ENCODE results near the gene APBA2.

Gene APBA2

GRCh38 chr15:28936081-28936480 is 50.3 kb downstream of the APBA2 start:
- no peak for DNase-seq (ENCODE audit: low spot score)

DNA sequence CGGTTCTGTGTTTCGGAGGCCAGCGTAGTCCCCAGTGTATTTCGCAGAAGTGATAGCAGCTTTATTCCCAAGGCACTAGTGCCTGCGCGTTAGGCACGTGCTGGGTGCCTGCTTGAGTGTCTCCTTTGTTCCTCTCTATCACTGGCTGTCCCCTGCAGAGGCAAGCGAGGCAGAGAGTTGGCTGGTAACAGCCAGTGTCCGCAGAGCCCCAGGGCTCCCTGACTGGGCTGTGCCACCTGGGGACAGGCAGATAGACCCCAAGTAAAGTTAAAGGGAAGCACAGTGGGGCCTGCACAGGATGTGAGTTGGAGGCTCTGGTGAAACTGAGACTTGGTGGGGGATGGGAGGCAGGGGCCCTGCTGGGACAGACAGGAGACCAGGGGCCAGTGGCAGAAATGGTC is 50.7 kb downstream of the APBA2 start:
- no peak for DNase-seq (ENCODE audit: low spot score)

- no peak for DNase-seq (ENCODE audit: low spot score)
Observed at GRCh38 chr15:28937271-28937670, 51.5 kb downstream of the APBA2 start.

DNA sequence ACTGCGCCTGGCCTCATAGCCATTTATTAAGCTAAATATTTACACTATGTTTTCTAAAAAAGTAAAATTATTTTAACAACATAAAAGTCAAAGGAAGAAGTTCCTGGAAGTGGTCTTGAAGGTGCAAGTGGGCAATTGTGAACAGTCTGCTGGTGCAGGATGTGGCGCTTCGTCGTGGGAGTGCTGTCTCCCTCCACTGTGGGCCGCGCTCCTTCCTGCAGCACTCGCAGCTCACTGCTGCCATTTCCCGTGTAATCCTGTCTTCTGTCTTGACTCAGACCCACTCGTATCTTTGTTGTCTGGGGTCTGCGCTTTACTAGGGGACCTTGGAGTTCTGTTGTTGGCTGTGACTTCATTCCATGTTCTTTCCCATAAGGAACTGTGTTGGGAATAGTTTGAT is 56.3 kb downstream of the APBA2 start:
- no peak for DNase-seq (ENCODE audit: low spot score)

GRCh38 chr15:28942571-28942970 is 56.8 kb downstream of the APBA2 start:
- no peak for DNase-seq (ENCODE audit: low spot score)

DNA sequence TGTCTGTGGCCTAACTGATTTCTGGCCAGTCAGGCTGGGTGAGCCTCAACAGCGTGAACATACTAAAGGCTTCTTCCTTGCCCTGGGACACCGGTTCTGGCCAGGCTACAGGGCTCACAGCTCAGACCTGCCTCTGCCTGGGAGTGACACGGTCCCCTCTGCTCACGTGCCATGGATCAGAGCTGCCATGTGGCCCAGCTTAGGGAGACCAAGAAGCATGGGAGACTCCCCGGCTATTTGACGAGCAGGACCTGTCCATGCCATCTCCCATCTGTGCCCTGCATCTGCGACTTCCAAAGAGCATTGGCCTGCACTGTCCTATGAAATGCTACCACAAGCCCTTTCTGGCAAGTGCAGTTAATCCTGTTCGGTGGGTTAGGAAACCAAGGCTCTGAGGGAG is 57.4 kb downstream of the APBA2 start:
- DNase-seq (ENCODE audit: low spot score), result no peak

DNA sequence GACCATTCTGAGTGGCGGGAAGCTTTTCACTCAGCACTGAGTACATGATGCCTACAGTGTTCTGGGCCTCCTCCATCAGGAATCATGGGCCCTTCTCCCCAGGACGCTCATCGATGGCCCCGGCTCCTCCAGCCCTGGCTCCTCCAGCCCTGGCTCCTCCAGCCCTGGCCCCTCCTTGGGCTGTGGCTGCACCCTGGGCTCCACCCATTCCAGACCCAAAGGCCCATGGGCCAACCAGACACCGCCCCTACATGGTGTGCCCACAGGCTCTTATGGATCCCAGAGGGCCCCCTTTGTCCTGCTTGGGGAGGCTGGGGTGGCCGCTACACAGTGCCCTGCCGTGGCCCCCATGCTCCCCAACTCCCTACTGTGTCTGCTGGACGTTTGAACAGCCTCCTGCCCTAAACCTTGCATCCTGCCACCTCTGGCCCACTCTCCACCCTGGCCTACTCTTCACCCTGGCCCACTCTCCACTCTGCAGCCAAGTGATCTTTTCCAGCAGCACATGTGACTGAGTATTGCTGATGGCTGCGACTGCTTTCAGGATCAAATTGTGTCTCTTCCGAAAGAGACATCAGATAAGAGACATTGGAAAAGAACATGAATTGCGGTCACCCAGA is 57.9 kb downstream of the APBA2 start:
- DNase-seq (ENCODE audit: low spot score), result no peak

- no peak for DNase-seq (ENCODE audit: low spot score)
Observed at GRCh38 chr15:28944286-28944685, 58.5 kb downstream of the APBA2 start.

- DNase-seq (ENCODE audit: low spot score), result no peak
Observed at GRCh38 chr15:28944696-28945300, 59.0 kb downstream of the APBA2 start.

GRCh38 chr15:28945626-28946230 is 60.0 kb downstream of the APBA2 start:
- no peak for DNase-seq (ENCODE audit: low spot score)

- no peak for DNase-seq (ENCODE audit: low spot score)
Observed at GRCh38 chr15:28946803-28947202, 61.0 kb downstream of the APBA2 start.

DNA sequence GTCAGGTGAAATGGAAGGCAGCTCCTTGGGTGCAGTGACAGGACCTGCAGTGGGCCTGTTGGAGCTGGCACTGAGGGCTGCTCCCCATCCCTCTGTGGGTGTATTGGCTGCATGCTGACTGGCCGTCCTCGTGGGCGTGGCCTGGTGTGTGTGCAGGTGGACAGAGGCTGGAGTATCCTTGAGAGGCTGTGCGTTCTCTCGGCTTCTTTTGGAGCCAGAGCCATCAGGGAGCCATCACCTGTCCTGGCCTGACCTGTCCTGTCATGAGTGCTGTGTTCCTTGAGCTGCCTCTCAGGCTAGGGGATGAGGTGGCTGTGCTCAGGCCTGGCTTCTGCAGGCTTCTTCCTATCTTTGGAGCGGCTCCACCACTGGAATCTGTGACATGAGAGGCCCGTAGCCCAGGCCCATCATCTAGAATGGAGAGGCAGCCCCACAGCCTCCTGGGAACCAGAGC is 61.5 kb downstream of the APBA2 start:
- no peak for DNase-seq (ENCODE audit: low spot score)

- no peak for DNase-seq (ENCODE audit: low spot score)
Observed at GRCh38 chr15:28948036-28948435, 62.3 kb downstream of the APBA2 start.

- DNase-seq (ENCODE audit: low spot score), result no peak
Observed at GRCh38 chr15:28950916-28951315, 65.1 kb downstream of the APBA2 start.

GRCh38 chr15:28952666-28953491 is 67.1 kb downstream of the APBA2 start:
- no peak for DNase-seq (ENCODE audit: low spot score)

- no peak for DNase-seq (ENCODE audit: low spot score)
Observed at GRCh38 chr15:28953573-28954195, 67.9 kb downstream of the APBA2 start.

- no peak for DNase-seq (ENCODE audit: low spot score)
Observed at GRCh38 chr15:28954466-28955159, 68.8 kb downstream of the APBA2 start.

- no peak for DNase-seq (ENCODE audit: low spot score)
Observed at GRCh38 chr15:28955160-28955992, 69.6 kb downstream of the APBA2 start.

- DNase-seq (ENCODE audit: low spot score), result no peak
Observed at GRCh38 chr15:28955993-28956421, 70.2 kb downstream of the APBA2 start.

- DNase-seq (ENCODE audit: low spot score), result no peak
Observed at GRCh38 chr15:28956491-28956890, 70.7 kb downstream of the APBA2 start.
